ENCODE results near the gene AMBN. TPM values are rescaled to one million over a fixed set of nuclear protein-coding genes. Genes with fewer than 3 reads are reported as not detected.
"Not testable (repeated sequence)": the region's sequence is repeated elsewhere in the genome, so short reads cannot be mapped to it uniquely, and the experiment has no call there.

AMBN gene
- polyA plus RNA-seq, 3 donors, result 1.0 to 1.8 (median 1.6) TPM

- DNase-seq, result no peak
Measured at GRCh38 chr4:70606459-70606858, 14.4 kb downstream of the AMBN start.

- DNase-seq, result no peak
Measured at GRCh38 chr4:70607334-70607853, 15.3 kb downstream of the AMBN start.

DNA sequence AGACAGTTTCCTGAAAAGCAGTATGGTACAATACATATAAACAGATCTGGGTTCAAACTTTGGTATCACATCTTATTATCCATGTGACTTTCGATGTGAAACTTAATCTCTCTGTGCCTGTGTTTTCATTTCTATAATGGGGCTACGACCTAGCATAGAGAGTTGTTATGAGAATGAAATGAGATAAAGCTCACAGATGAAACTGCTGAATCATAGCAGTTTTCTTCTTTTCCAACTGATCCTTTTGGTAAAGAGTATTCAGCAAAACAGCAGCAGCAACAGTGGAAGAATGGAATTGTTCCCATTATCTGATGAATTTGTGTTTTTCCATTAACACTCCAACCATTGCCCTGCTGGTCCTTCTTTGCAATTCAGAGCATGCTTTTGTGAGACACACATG, 16.3 kb downstream of the AMBN start:
- no peak for DNase-seq

- DNase-seq, result no peak
Measured at GRCh38 chr4:70613306-70614183, 21.5 kb downstream of the AMBN start.

- no peak for DNase-seq
Measured at GRCh38 chr4:70614184-70614555, 22.1 kb downstream of the AMBN start.

GRCh38 chr4:70619288-70619687, 27.2 kb downstream of the AMBN start:
- DNase-seq, result no peak

DNA sequence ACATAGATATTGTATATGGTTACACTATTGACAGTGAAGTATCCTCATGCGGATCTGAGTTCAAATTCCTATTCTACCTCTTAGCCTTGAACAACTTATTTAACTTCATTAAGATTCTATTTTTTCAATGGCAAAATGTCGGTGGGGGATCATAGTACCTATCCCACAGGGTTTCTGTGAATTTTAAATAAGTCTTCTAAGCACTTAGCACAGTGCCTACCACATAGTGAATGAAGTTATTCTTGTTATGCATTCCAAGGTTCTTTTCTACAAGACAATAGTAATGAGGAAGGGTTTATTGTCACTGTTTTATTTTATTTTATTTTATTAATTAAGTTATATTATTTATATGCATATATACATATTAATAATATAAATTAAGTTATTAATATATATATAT, 27.7 kb downstream of the AMBN start:
- no peak for DNase-seq

DNA sequence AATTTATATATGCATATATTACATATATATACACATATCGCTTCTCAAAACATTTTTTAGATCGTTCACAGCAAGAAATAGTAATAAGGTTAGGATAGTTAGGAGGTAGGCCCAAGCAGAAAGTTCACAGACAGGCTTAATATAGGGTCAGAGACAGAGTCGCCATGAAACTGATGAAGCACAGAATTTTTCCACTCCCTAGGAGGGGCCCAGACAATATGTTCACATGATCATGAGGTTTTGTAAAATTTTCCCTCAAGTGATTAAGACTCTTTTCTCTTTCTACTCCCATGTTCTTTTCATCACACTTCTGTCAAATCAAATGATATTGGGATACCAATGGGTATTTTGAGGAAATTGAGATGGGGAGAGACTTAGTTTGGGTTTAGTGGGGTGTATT, 31.3 kb downstream of the AMBN start:
- DNase-seq, result no peak

GRCh38 chr4:70624226-70624793, 32.3 kb downstream of the AMBN start:
- DNase-seq, result no peak

GRCh38 chr4:70627620-70628019, 35.6 kb downstream of the AMBN start:
- DNase-seq, result no peak

- no peak for DNase-seq
Measured at GRCh38 chr4:70628444-70628843, 36.4 kb downstream of the AMBN start, which contains the start of gene ENAM. Gene ENAM (plus strand): TSS chr4:70628744. CDS start chr4:70629501, 757 bp downstream.

GRCh38 chr4:70629469-70630090, 37.5 kb downstream of the AMBN start:
- no peak for DNase-seq

DNA sequence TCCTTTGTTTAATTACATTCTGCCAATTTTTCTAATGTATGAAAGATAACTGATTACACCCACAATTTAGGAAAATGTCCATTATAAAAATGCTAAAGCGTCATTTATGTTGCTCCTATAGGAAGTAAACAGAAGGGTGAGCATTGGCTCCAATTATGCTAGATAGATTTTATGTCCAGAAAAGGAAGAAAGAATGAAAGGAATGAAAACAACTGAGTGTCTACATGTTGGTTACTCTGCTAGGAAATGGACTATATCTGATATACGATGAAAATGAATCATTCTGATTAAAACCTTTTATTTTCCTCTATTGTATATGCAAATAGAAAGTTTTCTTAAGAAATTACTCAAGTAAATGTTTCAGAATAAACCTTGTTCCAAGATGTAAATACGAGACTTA, 38.1 kb downstream of the AMBN start:
- no peak for DNase-seq

DNA sequence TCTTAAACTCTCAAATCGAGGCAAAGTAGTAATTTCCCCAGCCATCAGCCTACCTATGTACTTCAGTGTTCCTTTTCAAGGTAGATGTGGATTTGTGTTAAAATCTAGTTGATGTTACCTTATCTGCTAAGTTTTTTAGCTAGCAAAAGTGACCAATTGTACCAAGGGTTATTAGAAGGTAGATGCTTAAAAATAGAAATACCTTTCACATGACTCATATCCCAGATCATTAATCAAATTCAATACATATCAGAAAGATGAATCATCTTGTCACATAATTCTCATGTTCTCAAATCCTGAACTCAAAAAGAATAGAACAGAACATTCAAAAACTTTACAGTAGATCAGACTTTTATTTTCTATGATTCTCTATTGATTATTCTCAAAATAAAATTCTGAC, 40.0 kb downstream of the AMBN start:
- no peak for DNase-seq

- no peak for DNase-seq
Measured at GRCh38 chr4:70634482-70634881, 42.4 kb downstream of the AMBN start.

DNA sequence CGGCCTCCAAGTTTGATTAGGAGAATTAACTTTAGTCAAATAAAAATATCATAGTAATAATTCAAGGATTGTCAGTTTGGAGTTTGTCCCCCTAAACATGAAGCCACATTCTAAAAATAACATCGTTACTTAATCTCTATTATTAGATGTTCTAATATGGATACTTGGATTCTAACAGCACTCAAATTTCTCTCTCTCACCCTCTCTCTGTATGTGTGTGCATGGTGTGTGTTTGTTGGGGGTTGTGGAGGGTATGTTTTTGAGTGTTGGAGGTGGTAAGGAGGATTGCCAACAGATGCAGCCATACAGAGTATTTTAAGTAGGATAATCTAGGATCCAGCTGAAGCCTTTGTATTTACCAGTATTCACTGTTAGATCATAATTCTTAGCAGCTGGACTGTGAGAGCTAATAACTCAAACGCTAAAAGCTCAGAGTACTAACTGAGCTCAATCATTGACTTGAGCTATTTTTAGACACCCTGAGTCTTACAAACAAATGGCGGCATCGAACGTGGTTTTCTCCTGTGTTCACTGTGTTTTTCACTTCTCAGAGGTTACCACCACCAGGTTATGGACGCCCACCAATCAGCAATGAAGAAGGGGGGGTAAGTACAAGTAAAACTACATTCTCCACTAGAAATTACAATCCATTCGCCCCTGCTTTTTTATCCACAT, 45.3 kb downstream of the AMBN start:
- DNase-seq, result no peak

DNA sequence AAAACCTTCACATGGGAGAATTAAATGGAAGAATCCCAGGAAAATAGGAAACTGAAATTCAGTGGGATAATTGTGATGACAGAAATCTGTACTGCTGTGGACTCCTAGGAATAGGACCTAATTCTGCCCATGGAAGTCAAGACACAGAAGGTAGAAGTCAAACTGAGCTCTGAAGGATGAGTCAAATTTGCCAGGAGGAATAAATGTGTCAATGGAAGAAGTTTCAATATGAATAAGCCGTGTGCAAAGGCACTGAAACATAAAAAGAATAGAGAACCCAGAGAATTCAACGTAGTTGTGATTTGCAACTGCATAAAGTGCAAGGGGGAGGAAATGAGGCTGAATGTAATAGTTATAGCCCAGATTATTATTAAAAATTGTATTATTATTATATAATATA, 48.1 kb downstream of the AMBN start:
- no peak for DNase-seq

- DNase-seq, result not testable (repeated sequence)
Measured at GRCh38 chr4:70650741-70651140, 58.7 kb downstream of the AMBN start.

DNA sequence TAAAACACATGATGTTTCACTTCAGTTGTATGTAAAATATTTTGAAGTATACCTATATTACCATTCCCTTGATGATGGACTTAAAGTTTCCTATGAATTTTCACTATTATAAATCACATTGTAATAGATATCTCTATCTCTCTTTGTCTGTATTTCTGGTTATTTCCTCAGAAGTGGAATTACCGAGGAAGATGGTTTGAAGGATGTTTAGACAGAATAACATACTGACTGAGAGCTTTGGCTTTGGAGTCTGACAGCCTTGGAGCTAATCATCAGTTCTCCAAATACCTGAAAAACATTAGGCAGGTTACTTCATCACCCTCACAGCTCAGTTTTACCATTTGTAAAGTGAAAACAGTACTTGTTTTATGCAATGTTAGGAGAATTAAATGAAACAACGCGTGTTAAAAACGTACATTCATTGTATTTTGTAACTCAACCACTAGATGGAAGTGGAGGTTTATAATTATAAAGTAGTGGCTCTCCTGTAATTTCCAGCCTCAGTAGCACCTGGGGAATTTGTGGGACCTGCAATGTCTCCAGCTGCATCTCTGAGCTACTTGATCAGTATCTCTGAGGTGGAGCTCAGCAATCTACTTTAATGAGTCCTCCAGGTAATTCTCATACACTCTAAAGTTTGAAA, 59.9 kb downstream of the AMBN start:
- no peak for DNase-seq

- DNase-seq, result no peak
Measured at GRCh38 chr4:70654605-70655011, 62.6 kb downstream of the AMBN start.
